Epidermal melanocyte (primary cell): ENCODE data around the gene CAPNS2.
A peak's percentile ranks its signal among the peaks of the same experiment; 100 is the strongest.
"Not testable (repeated sequence)": the region's sequence is repeated elsewhere in the genome, so short reads cannot be mapped to it uniquely, and the experiment has no call there.

Experiments used
- DNase-seq: peaks from one replicate; pipeline ENCODE4 v3.0.0; 2011; ENCODE audit warnings: low spot score; ENCODE audit not compliant: insufficient read length

The CAPNS2 gene

DNA sequence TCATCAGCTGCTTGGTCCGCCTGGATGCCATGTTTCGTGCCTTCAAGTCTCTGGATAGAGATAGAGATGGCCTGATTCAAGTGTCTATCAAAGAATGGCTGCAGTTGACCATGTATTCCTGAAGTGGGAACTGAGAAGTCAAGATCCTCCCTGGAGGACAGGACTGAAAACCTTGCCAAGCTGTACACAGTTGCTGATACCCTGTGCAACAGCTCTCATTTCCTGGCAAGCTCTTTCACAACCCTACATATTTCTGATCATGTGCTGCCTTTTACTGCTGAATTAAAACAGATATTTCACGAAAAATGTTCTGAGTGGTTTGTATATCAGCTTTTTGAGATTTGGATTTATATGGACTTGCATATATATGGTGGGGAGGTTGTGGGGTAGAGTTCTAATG is 898 bp downstream of the CAPNS2 start:
- peak; percentile 26 for DNase-seq

DNA sequence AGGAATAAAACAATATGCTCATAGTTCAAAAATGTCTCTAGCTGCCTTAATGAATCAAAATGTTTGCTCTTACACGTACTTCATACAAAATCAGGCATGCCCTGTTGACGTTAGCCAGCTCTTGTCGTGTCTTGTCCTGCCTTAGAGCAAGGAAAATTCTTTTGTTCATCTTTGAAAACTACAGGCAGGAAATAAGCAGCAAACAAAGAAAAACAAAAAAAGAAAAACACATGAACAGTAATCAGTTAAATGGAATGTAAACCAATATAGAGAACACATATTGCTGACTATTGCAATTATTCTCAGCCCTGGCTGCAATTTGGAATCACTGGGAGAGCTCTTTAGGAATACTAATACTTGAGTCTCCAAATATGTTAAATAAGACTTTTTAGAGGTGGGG is 1.7 kb downstream of the CAPNS2 start:
- no peak for DNase-seq

GRCh38 chr16:55569025-55569424 is 2.5 kb downstream of the CAPNS2 start:
- DNase-seq = no peak

DNA sequence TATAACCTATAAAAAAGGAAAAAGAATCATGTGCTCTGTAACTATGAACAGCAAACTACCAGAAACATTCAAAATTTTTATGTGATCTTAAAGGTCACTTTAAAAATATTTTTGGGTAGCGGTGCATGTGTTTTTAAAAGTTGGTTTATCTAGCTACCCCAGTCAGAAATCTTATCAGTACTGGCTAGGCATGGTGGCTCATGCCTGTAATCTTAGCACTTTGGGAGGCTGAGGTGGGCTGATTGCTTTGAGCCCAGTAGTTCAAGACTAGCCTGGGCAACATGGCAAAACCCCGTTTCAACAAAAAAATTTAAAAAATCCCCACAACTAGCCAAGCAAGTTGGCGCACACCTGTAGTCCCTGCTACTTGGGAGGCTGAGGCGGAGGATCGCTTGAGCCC is 3.7 kb downstream of the CAPNS2 start:
- DNase-seq = no peak

DNA sequence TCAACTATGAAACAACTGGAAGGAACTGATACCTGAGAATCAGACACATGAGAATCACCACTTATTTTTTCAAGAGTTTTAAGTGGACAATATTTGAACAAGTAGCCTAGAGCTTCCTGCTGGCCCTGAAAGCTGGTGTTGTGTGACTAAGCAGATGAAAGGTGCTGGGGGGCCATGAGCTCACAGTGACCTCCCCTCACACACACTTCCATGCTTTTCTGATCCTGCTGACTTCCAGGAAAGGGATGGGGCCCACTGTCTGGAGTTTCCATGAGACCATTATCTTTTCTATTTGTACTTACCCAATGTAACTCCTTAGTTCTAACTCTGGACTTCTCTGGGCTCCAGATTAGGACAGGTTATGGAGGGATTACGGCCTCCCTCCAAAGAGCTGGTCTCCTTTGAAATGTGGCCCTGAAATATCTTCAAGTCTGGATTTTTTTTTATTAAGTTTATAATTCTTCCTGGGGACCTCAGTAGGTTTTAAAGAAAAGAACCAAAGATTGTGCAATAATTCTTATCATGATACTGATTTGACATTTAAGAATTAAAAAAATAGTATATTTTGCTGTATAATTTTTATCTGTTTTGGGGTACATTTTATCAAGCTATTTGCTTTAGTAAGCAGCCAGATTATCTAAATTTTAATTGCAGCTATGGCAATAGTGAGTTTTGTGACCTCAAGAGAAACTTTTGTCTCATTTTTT is 4.9 kb downstream of the CAPNS2 start:
- DNase-seq = no peak

GRCh38 chr16:55572439-55572838 is 6.0 kb downstream of the CAPNS2 start:
- DNase-seq = no peak

DNA sequence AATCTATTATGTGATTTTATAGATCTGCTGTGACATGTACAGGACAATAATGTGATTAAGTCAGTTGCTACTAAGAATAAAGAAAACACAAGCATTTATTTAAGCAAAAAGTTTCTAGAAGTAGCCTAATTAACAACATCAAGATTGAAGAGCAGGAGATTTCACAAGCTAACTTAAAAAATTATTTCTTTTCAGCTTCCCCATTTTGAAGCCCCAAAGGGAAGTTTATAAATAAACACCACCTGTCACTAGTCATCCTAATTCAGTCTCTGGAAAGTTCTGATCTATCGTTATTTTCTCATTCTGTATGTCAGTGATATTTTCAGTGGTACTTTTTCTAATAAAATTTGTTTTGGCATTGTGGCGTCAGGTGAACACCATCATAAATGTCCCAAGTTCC is 8.3 kb downstream of the CAPNS2 start:
- no peak for DNase-seq

- no peak for DNase-seq
Measured at GRCh38 chr16:55575496-55575895, 9.0 kb downstream of the CAPNS2 start.

DNA sequence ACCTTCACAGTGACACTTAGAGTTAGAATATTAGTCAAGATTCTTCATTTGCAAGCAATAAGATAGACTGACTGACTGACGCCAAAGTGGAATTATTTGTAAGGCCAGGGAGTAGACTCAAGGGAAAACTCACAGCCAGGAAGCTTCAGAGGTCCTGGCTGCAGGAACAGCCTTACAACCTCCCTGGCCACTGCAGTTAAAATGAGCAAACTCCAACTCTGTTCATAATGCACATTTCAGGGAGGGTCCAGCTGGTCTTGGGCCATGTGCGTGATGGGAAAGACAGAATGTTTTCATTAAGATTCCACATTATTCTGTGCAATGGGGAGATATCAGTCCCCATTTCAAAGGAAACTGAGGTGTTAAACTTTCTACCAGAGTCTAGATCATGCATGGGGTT is 9.9 kb downstream of the CAPNS2 start:
- no peak for DNase-seq

- no peak for DNase-seq
Measured at GRCh38 chr16:55577887-55578286, 11.4 kb downstream of the CAPNS2 start.

GRCh38 chr16:55585631-55586030 is 19.1 kb downstream of the CAPNS2 start:
- no peak for DNase-seq

DNA sequence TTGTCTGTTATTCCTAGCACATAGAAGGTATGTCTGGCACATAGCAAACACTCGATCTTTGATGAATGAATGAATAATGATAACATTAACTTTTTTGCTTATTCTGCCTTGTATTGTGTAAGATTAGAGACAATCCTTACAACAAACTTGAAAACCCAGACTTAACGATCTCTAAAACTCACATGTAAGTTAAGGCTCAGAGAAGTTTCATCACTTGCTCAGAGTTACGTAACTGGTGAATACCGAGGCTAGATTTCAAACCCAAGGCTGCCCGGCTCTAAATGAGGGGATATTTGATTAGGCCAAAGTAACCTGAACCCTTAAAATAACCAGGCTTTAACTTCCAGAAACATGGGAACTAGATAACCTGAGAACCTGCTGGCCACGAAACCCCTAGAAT is 22.3 kb downstream of the CAPNS2 start:
- DNase-seq = no peak

DNA sequence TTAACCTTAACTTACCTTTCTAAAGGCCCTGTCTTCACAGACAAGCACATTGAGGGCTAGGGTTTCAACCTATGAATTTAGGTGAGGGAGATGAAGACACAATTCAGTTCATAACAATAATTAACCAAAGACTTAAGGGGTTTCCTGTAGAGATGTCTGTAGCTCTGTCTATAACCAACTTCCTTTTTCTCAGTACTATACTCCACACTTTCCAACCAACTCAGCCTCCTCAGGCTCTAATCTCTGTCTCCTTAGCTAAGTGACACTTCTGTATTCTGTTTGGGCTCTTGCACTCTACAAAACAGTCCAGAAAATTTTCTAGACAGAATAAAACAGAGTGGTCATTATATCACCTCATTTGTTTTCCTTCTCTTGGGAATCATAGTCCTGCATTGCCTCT is 25.8 kb downstream of the CAPNS2 start:
- no peak for DNase-seq

- DNase-seq = no peak
Measured at GRCh38 chr16:55597928-55598327, 31.4 kb downstream of the CAPNS2 start.

DNA sequence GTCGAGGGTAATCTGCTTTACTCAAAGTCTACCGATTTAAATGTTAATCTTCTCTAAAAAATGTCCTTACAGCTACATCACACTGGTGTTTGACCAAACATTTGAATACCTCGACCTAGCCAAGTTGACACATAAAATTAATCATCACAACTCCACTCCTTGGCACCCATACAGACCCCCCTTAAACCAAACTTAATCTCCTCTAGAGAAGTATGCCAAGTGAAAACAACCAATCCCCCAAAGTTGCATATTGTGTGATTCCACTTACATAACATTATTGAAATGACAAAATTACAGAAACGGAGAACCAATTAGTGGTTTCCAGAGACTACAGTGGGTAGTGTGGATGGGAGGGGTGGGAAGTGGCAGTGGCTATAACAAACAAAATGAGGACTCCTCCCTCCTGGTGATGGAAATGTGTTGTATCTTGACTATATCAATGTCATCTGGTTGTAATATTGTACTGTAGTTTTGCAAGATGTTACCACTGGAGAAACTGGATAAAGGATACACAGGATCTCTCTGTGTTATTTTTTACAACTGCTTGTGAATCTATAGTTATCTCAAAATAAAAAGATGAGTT is 39.4 kb downstream of the CAPNS2 start:
- no peak for DNase-seq

GRCh38 chr16:55613613-55614335 is 47.3 kb downstream of the CAPNS2 start:
- no peak for DNase-seq

GRCh38 chr16:55615071-55615470 is 48.6 kb downstream of the CAPNS2 start:
- DNase-seq = no peak

DNA sequence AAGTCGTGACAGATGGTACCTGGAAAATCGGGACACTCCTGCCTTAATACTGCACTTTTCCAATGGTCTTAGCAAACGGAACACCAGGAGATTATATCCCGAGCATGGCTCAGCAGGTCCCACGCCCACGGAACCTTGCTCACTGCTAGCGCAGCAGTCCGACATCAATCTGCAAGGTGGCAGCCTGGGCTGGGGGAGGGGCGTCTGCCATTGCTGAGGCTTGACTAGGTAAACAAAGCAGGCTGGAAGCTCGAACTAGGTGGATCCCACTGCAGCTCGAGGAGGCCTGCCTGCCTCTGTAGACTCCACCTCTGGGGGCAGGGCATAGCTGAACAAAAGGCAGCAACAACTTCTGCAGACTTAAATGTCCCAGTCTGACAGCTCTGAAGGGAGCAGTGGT is 49.2 kb downstream of the CAPNS2 start:
- not testable (repeated sequence) for DNase-seq
